Limb (tissue), 2 donors: ENCODE measurements around the gene POLE.

ENCODE experiments used
- DNase-seq, 2 donors: peaks; one replicate each; pipeline ENCODE4 v3.0.0-alpha.2; 2016; ENCODE audit errors: extremely low spot score in 2 of 2

POLE gene

GRCh38 chr12:132631666-132632065, 55.5 kb downstream of the POLE start:
- DNase-seq: no peak

- no peak for DNase-seq
Measured at GRCh38 chr12:132630672-132631071, 56.5 kb downstream of the POLE start.

GRCh38 chr12:132629330-132629729, 57.8 kb downstream of the POLE start:
- no peak for DNase-seq

GRCh38 chr12:132625731-132626430, 61.3 kb downstream of the POLE start:
- DNase-seq: no peak

- DNase-seq: no peak
Measured at GRCh38 chr12:132624910-132625630, 62.1 kb downstream of the POLE start.

- no peak for DNase-seq
Measured at GRCh38 chr12:132624186-132624855, 62.8 kb downstream of the POLE start.

GRCh38 chr12:132623072-132623869, 63.9 kb downstream of the POLE start:
- DNase-seq: no peak

GRCh38 chr12:132622437-132623071, 64.6 kb downstream of the POLE start:
- DNase-seq: peak in 1 of 2 donors; percentile 47

- no peak for DNase-seq
Measured at GRCh38 chr12:132621657-132622435, 65.3 kb downstream of the POLE start.

GRCh38 chr12:132620899-132621656, 66.1 kb downstream of the POLE start:
- no peak for DNase-seq

GRCh38 chr12:132620113-132620898, 66.8 kb downstream of the POLE start:
- no peak for DNase-seq

- DNase-seq: no peak
Measured at GRCh38 chr12:132619386-132620112, 67.6 kb downstream of the POLE start.

GRCh38 chr12:132619071-132619385, 68.1 kb downstream of the POLE start:
- no peak for DNase-seq

GRCh38 chr12:132618683-132619043, 68.5 kb downstream of the POLE start, which contains the start of gene P2RX2:
Gene P2RX2 (plus strand): TSS chr12:132618776. CDS start chr12:132618817, 41 bp downstream.
- no peak for DNase-seq

GRCh38 chr12:132617822-132618682, 69.1 kb downstream of the POLE start:
- DNase-seq: no peak

GRCh38 chr12:132617135-132617701, 69.9 kb downstream of the POLE start:
- DNase-seq: no peak

GRCh38 chr12:132615579-132616038, 71.5 kb downstream of the POLE start:
- no peak for DNase-seq
